Skeletal muscle satellite cell (primary cell): ENCODE data around the gene CA11.

ENCODE experiments used
- H3K27me3 ChIP-seq: 2 replicates; pipeline ENCODE4 v1.7.0; 2013; ENCODE audit warnings: low read length; ENCODE audit not compliant: control insufficient read depth, insufficient read depth
- H3K36me3 ChIP-seq: 2 replicates; pipeline ENCODE4 v1.7.0; 2013; ENCODE audit warnings: mild to moderate bottlenecking, control low read depth, low read length; ENCODE audit not compliant: insufficient read depth
- H3K4me1 ChIP-seq: 2 replicates; pipeline ENCODE4 v1.7.0; 2013; ENCODE audit warnings: low read length; ENCODE audit not compliant: control insufficient read depth, insufficient read depth
- H3K4me2 ChIP-seq: 2 replicates; pipeline ENCODE4 v1.7.0; 2013; ENCODE audit warnings: mild to moderate bottlenecking, low read length
- H3K4me3 ChIP-seq: 2 replicates; pipeline ENCODE4 v1.7.0; 2013; ENCODE audit warnings: low read length
- H3K9ac ChIP-seq: 2 replicates; pipeline ENCODE4 v1.7.0; 2013; ENCODE audit warnings: mild to moderate bottlenecking, low read depth, low read length, moderate library complexity
- H3K9me3 ChIP-seq: replicated peaks from 2 replicates; pipeline ENCODE4 v1.7.0; 2013; ENCODE audit warnings: mild to moderate bottlenecking, control low read depth, low read length

The CA11 gene

GRCh38 chr19:48603001-48603400 is 43.0 kb downstream of the CA11 start:
- no peaks in the 10 kb centered on the region for H3K4me1 ChIP-seq
- peaks cover 7% of the 10 kb centered on the region for H3K27me3 ChIP-seq
- H3K4me3 ChIP-seq: no peak overlapping the region
- no peak overlapping the region for H3K4me2 ChIP-seq
- no peak overlapping the region for H3K9ac ChIP-seq
- H3K36me3 ChIP-seq: no peaks in the 10 kb centered on the region
- no peaks in the 10 kb centered on the region for H3K9me3 ChIP-seq

- Histone ChIP-seq H3K27me3 (peaks cover 7% of the 10 kb centered on the region), H3K9me3 (no peaks in the 10 kb centered on the region), H3K4me1 (no peaks in the 10 kb centered on the region), H3K4me2 (no peak overlapping the region), H3K4me3 (no peak overlapping the region), H3K9ac (no peak overlapping the region), H3K36me3 (no peaks in the 10 kb centered on the region)
Observed at GRCh38 chr19:48600679-48601417, 45.1 kb downstream of the CA11 start.

- Histone ChIP-seq H3K4me3 (no peak overlapping the region), H3K36me3 (no peaks in the 10 kb centered on the region), H3K9me3 (no peaks in the 10 kb centered on the region), H3K27me3 (peaks cover 7% of the 10 kb centered on the region), H3K4me1 (no peaks in the 10 kb centered on the region), H3K9ac (no peak overlapping the region), H3K4me2 (no peak overlapping the region)
Observed at GRCh38 chr19:48598996-48599700, 46.8 kb downstream of the CA11 start.

- Histone ChIP-seq H3K4me2 (no peak overlapping the region), H3K4me1 (no peaks in the 10 kb centered on the region), H3K9ac (no peak overlapping the region), H3K9me3 (no peaks in the 10 kb centered on the region), H3K27me3 (peaks cover 7% of the 10 kb centered on the region), H3K36me3 (no peaks in the 10 kb centered on the region), H3K4me3 (no peak overlapping the region)
Observed at GRCh38 chr19:48596679-48597465, 49.1 kb downstream of the CA11 start.

GRCh38 chr19:48596237-48596636 is 49.8 kb downstream of the CA11 start:
- H3K4me3 ChIP-seq: no peak overlapping the region
- H3K27me3 ChIP-seq: peaks cover 7% of the 10 kb centered on the region
- H3K9ac ChIP-seq: no peak overlapping the region
- no peak overlapping the region for H3K4me2 ChIP-seq
- no peaks in the 10 kb centered on the region for H3K9me3 ChIP-seq
- H3K4me1 ChIP-seq: no peaks in the 10 kb centered on the region
- no peaks in the 10 kb centered on the region for H3K36me3 ChIP-seq

- H3K4me3 ChIP-seq: no peak overlapping the region
- no peaks in the 10 kb centered on the region for H3K4me1 ChIP-seq
- H3K36me3 ChIP-seq: no peaks in the 10 kb centered on the region
- H3K9ac ChIP-seq: no peak overlapping the region
- H3K27me3 ChIP-seq: peaks cover 7% of the 10 kb centered on the region
- H3K4me2 ChIP-seq: no peak overlapping the region
- H3K9me3 ChIP-seq: no peaks in the 10 kb centered on the region
Observed at GRCh38 chr19:48595833-48596232, 50.2 kb downstream of the CA11 start.

- Histone ChIP-seq H3K4me2 (no peak overlapping the region), H3K4me1 (no peaks in the 10 kb centered on the region), H3K4me3 (no peak overlapping the region)
Observed at GRCh38 chr19:48595171-48595570, 50.8 kb downstream of the CA11 start.

GRCh38 chr19:48591021-48591420 is 55.0 kb downstream of the CA11 start:
- H3K9me3 ChIP-seq: no peaks in the 10 kb centered on the region
- peaks cover 4% of the 10 kb centered on the region for H3K4me1 ChIP-seq
- H3K36me3 ChIP-seq: no peaks in the 10 kb centered on the region
- H3K4me3 ChIP-seq: no peak overlapping the region
- no peaks in the 10 kb centered on the region for H3K27me3 ChIP-seq
- H3K9ac ChIP-seq: no peak overlapping the region
- H3K4me2 ChIP-seq: no peak overlapping the region

More at GRCh38 chr19:48595171-48595570, 50.8 kb downstream of the CA11 start:
- Histone ChIP-seq H3K36me3 (no peaks in the 10 kb centered on the region), H3K9ac (no peak overlapping the region), H3K27me3 (peaks cover 7% of the 10 kb centered on the region), H3K9me3 (no peaks in the 10 kb centered on the region)

- Histone ChIP-seq H3K36me3 (no peaks in the 10 kb centered on the region), H3K9me3 (no peaks in the 10 kb centered on the region), H3K27me3 (no peaks in the 10 kb centered on the region), H3K4me2 (peak overlapping the region; percentile 73), H3K4me3 (peak overlapping the region; percentile 51), H3K4me1 (peaks cover 7% of the 10 kb centered on the region), H3K9ac (peak overlapping the region; percentile 3)
Observed at GRCh38 chr19:48588670-48589401, 57.2 kb downstream of the CA11 start.
